Inflammatory macrophage (primary cell): ENCODE data around the gene CNGA3.
A peak's percentile ranks its signal among the peaks of the same experiment; 100 is the strongest.

ENCODE experiments used
- DNase-seq, 2 donors: peaks; one replicate each; pipeline ENCODE4 v3.0.0-alpha.2; 2020 to 2022

CNGA3 gene

DNA sequence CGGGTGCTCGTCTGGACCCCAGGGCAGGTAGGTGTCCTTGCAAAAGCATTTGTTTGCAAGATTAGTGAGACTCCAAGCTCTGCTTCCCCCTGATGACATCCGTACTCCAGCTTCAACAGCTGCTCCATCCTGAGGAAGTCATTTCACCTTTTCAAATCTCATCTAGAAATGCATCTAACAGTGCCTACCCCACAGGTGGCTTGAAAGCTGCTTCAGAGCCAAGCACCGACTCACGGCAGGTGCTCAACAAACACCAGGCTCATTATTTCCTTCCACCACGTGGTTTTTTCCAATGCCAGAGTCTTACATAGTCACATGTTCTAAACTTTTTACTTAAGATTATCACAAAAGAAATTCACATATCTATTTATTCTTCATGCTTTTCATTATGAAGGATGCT lies 31.9 kb downstream of the CNGA3 start:
- DNase-seq = no peak

DNA sequence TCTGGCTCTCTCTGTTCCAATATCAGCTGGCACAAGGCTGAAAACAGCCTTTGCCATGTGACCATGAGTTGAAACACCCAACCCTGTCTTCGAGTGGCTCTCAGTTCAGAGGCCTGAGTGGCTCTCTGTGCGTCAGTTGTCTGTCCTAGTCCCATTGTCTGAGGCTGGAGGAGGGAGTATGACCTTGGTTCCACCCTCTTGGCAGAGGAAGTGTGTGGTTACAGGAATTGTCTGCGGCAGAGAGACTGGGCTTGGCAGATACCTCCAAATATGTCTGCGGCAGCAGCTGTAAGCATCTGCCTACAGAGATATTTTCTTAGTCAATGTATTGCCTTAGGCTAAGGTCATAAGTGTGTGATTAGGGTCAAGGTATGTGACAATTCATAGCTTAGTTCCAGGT lies 32.6 kb downstream of the CNGA3 start:
- peak in 1 of 2 donors; percentile 3 for DNase-seq

DNA sequence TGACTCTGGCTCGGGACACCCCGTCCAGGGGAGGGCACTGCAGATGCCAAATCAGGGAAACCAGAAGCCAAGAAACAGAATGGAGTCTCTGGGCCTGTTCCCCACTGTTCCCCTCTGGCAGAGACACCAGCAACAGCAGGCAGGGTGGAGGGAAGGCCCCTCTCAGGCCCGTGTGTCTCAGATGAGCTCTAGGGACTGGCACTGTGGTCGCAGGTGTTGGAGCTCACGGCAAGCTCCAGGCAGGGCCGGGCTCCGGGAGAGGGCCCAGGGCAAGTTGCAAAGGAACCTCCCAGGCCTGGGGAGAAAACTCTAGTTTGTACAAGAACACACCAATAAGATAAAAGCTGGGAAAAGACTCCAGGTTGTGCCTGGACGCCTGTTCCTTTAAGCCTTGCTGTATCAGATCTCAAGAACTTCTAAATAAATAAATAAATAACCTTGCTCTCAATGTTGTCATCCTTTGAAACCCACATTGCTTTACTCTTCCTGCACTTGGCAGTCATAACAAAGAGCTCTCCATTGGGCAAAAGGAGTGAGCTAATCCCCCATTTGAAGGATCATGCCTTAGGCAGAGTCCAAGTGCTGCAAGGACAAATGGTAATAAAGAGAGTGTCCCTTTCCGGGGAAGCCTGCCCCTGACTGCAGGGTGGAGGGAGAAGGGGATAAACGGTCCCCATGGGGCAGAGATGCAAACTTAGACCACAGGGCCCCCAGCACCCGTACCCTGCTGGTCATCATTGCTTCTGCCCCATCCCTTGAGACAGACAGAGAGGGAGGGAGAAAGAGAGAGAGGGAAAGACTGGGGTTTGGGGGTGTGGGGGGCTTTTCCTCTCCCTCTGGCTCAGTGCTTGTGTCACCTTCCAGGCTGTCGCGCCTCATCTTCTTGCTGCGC lies 33.3 kb downstream of the CNGA3 start:
- no peak for DNase-seq

DNA sequence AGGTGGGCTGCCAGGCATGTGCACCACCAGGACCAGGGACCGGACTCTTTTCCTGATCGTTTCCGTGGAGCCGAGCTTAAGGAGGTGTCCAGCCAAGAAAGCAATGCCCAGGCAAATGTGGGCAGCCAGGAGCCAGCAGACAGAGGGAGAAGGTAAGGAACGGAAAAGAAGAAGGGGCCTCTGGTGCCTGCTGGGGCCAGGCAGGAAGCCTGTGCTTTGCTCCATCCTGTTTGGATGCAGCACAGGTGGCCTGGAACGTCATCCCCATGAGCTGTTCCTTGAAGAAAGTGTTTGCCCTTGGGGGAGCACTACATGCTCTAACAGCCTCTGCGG lies 33.9 kb downstream of the CNGA3 start:
- no peak for DNase-seq

DNA sequence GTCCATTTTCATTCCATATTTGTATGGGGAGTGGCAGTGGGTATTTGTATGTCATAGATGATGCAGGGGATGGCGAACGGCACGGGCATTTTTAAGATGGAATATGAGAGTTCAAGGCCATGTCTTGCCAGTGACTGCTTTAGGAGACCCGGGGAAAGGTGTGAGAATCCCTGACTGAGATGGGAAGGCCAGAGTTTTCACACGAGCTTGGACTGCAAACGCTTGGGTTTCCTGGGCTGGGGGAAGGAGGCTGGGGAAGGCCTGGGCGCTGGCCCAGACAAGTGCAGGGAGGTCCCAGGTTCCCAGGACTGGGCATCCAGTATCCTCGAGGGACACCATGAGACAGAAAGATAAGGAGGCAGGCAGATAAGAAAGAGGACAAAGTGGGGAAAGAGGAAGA lies 35.2 kb downstream of the CNGA3 start:
- DNase-seq = no peak

DNA sequence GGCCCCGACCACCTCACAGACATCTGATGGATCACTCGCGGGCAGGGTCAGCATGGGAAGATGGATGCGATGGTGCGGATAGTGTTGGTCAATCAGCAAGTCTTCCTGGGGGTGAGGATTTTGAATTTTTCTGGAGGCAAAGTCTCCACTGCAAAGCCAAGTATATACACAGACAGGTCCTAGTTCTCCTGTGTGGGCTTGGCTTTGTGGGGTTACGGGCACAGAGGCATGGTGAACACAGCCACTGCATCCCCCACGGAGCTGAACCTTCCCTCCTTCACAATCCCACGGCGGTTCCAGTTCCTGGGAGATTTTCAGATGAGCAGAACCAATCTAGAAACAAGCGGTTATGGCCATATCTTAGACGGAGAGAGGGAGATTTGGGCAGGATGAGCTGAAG lies 35.8 kb downstream of the CNGA3 start:
- DNase-seq = no peak

DNA sequence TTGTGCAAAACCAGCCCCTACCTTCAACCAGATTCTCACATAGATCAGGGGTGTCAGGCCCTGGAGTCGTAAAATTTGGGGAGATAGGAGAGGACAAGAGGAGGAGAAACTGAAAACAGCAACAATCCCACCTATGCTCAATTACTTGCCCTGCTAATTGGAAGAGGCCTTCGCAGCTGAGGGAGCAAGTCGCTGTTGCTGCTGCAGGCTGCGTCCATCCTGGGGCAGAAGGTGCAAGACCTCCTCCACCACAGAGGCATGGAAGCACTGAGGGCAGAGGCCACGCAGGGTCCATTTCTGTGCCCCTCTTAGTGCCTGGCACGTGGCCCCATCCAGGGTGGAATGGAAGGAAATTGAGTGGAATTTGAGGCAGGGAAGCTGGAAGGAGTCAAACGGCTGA lies 36.5 kb downstream of the CNGA3 start:
- no peak for DNase-seq

DNA sequence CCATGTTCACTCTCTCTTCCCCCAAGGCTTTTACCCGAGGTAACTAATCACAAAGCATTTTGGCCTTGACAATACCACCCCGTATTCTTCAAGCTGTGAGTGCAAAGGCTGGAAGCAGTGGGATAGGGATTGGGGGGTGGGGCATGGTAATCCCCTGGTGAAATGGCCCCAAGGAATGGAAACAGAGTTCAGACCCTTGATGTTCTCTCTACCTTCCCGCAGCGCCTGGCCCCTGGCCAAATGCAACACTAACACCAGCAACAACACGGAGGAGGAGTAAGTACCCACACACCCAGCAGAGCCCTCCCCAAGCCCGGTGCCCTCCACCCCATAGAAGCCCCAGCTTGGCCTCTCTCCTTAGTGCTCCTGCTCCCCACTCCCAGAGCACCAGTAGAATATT lies 36.9 kb downstream of the CNGA3 start:
- DNase-seq = no peak

DNA sequence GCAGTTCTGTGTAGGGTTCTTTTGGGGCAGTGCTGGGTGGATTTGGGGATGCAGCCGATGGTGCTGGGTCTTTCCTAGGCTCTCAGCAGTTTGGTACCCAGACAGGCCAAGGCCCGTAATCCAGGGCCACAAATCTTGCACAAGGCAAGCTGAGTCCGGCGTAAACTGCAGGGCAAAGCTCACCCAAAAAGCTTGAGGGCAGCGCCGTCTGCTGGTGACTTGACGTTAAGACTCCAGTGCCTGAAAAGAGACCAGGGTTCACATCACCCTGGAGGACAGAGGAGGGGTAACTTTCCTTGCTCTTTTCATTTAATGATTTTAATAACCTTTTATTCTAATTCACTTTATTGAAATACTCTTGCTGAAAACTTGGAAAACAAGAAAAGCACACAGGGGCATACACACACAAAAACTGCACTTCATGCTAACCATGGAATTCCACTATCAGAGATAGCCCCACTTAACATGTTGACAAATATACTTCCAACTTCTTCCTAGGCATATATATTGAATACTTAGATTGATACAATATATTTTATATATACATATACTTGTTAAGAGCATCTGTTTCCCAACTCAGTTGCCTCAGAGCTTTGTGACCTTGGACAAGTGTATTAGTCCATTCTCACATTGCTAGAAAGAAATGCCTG lies 38.9 kb downstream of the CNGA3 start:
- peak; percentile 77 to 85 for DNase-seq

DNA sequence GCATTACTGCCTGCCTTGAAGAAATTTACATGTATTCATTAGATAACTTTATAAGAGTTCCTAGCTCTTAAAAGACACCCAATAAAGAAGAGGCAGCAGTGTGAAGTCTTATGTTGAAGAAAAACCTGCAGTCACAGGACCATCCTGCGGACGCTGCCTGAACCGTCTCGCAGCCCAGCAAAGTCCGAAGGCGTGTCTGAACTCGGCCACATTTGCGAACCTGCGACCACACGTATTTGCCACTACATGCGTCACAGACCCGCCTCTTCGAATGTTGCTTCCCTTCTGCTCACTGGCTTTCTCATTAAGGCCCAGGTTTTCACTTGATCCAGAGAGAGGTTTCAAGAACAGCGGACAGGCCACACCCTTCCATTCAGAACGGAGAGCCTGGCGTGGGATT lies 41.2 kb downstream of the CNGA3 start:
- no peak for DNase-seq

DNA sequence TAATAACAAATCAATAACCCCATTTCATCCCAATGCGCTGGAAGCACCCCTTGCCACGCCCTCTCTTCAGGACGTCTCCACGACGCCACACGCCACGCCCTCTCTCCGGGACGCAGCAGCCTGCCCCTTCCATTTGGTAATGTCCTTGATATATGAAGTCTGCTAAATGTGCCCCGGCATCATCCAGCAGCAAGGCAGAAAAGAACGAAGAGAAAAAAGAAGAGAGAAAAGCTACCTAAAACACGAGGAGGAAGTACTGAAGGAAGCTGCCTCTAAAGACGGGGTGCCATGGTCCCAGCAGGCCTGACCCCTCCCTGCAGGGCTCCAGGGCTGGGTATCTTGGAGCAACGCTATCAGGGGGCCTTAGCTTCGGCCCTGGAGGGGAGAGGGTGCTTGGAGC lies 41.8 kb downstream of the CNGA3 start:
- DNase-seq = no peak

DNA sequence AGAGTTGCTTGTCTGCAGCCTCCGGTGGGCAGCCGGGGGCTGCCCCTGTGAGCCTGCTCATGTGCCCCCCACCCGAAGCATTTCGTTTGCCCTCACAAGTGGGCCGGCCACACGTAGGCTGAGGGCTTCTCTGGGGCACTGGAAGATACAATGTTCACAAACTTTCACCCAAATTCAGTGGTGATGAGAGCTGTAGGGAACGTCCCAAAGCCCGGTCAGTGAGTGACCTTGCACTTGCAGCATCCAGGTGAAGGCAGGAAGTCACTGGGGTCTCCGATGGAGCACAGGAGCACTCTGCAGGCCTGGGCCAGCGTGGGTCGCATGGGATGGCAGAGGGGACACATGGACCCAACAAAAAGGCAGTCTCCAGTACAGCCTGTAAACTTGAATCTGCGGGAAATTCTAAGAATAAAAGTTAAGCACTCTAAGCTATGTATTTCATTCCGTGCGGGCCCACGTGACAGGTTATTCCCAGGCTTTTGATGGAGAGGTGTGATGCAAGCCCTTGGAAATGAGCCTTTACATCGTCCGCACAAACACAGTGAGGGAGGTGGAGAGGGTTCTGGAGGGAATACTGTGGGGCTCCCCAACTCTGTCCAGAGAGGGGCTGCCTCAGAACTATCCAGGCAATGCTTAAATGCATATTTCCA lies 42.5 kb downstream of the CNGA3 start:
- no peak for DNase-seq

DNA sequence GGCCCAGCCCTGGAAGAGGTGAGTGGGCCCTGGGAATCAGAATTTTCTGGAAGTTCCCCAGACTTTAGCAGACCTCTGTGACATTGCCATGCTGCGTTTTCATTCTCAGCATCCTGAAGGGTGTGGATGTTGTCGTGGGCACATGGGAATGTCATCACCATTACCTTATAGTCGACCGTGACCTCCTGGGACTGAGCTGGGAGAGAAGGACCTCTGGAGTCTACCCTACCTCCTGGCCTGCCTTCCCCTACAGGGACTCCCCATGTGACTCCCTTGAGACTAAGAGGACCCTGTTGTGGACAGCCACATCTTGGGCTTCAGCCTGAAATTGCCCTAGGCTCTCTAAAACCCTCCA lies 43.0 kb downstream of the CNGA3 start:
- DNase-seq = no peak

DNA sequence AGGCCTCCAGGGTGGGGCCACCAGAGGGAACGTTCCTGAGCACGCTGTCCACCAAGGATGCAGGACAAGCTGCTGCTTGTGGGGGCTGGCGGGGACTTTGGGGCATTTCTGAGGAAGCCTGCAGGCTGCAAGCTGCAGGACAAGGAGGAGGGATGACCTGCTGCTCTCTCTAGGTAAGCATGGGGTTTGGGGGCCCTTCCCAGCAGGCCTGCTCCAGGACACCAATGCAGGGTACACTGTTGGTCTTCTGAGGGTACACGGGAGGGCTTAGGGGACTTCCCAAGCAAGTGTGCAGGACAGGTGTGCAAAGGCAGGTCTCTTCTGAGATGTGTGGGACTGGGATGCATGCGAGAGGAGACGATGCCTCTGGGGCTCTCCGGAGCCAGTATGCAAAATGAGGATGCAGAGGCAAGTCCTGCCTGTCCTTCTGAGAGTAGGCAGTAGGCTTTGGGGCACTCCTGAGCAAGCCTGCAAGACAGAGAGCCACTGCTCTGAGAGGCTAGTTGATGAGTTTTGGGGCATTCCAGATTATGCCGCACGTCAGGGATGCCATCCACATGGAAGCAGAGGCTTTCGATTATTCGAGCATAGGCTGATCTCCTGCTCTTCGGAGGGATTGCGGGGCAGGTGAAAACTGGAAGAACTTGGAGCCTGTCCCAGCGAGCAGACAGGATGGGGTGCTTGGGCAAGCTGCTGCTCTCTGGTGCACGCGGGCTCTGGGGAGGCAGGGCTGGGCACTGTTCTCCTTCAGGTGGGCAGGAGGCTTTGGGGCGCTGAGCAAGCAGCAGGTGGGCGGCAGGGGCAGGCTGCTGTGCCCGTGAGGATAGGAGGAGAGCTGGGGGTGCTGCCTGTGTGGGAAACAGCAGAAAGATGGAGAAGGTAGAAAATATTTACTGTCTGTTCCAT lies 44.6 kb downstream of the CNGA3 start:
- DNase-seq = no peak

DNA sequence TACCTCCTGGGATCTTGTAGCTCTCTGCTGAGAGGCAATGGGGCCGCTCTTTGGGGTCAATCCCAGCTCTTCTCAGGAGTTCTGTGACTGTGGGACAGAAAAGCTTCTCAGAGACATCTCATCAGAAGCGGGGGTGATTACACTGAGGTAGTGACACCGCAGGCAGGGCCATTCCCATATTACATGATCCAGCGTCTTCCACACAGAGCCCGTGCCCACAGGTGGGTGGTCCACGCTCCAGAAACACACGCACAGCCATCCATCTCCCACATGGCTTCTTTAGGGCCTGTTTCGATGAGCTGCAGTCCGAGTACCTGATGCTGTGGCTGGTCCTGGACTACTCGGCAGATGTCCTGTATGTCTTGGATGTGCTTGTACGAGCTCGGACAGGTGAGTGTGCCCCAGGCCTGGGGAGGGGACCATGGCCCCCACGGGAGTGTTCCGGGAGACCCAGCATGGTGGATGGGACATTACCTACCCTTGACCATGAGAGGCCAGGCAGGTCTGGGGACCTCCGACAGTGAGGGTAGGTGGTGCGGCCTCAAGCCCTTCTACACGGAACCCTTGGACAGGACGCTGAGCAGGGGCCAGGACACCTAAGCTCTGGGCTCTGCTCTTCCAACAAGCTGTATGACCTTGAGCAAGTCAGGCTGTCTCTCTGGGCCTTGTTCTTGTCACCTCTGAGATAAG lies 45.5 kb downstream of the CNGA3 start:
- DNase-seq = no peak

DNA sequence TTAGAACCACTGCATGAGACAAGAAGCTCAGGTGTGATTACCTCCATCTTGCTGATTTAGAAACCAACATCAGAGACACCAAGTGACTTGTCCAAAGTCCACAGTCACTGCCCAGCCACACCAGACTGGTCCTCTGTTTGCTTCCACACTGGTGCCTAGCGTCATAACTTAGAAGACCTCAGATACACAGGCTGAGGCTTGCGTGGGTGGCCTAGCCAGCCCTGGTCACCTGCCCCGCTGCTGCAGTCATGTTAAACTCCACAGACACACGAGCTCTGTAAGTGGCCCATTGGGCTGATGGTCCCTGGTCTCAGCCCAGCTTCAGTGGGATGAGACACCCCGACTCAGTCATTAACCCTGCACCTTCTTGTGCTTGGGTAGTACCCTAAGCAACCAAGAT lies 47.1 kb downstream of the CNGA3 start:
- no peak for DNase-seq

DNA sequence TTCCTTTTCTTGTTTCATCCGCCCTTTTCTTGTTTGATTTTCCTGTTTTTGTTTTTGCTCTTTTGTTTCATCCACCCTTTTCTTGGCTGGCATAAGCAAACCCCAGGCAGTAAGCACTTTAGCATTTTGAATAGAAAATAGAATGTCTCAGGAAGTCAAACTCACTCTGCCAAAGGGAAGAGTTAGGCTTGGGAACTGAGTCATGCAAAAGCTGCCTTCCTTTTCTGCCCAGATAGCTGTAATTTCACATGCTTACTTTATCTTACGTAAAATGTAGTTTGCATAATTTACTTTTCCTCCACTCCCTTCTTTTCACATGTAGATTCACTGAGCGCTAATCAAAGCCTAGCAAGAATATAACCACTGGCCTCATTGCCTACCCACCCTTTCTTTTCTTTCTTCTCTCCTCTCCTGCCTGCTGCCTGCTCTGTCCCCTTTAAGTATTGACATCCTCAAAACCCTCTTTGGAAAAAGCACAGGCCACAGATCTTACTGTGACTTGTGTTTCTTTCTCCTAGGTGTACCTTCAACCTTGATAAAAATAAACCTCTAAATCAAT lies 48.4 kb downstream of the CNGA3 start:
- no peak for DNase-seq

DNA sequence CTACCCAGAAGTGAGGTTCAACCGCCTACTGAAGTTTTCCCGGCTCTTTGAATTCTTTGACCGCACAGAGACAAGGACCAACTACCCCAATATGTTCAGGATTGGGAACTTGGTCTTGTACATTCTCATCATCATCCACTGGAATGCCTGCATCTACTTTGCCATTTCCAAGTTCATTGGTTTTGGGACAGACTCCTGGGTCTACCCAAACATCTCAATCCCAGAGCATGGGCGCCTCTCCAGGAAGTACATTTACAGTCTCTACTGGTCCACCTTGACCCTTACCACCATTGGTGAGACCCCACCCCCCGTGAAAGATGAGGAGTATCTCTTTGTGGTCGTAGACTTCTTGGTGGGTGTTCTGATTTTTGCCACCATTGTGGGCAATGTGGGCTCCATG lies 49.7 kb downstream of the CNGA3 start:
- no peak for DNase-seq

DNA sequence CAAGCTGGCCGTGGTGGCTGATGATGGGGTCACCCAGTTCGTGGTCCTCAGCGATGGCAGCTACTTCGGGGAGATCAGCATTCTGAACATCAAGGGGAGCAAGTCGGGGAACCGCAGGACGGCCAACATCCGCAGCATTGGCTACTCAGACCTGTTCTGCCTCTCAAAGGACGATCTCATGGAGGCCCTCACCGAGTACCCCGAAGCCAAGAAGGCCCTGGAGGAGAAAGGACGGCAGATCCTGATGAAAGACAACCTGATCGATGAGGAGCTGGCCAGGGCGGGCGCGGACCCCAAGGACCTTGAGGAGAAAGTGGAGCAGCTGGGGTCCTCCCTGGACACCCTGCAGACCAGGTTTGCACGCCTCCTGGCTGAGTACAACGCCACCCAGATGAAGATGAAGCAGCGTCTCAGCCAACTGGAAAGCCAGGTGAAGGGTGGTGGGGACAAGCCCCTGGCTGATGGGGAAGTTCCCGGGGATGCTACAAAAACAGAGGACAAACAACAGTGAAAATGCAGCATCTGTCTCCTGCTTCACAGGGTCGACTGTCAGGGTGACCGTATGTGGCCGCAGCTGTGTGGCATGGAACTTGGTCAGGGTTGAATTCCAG lies 50.6 kb downstream of the CNGA3 start:
- DNase-seq = no peak

DNA sequence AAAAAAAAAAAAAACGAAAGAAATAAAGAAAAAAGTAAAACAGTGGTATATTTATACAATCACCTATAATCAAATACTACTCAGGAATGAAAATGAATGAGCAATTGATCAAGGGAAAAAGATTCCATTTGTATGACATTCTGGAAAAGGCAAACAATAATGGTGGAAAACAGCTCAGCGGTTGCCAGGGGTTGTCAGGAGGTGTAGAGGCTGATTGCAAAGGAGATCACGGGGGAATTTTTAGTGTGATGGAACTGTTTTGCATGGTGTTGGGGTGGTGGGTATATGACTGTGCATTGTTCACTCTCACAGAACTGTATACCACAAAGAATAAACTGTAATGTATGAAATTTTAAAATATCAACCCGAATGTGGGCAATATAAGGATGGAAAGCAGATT lies 52.9 kb downstream of the CNGA3 start:
- DNase-seq = no peak

DNA sequence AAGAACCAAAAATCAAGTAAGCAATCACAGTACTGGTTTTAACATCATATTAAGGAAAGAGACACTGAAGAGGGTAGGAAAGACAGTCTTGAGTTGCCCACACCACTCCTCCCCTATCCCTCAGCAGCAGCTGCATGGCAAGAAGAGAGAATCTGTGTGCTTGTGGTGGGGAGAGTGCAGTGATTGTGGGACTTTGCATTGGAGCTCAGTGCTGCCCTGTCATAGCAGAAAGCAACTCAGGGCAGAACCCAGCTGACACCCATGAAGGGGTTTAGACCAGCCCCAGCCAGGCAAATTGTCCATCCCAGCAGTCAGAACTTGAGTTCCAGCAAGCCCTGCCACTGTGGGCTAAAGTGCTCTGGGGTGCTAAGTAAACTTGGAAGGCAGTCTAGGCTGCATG lies 57.6 kb downstream of the CNGA3 start:
- no peak for DNase-seq
